Measurements from ENCODE around the gene MALT1.
"Not testable (repeated sequence)": the region's sequence is repeated elsewhere in the genome, so short reads cannot be mapped to it uniquely, and the experiment has no call there.

DNA sequence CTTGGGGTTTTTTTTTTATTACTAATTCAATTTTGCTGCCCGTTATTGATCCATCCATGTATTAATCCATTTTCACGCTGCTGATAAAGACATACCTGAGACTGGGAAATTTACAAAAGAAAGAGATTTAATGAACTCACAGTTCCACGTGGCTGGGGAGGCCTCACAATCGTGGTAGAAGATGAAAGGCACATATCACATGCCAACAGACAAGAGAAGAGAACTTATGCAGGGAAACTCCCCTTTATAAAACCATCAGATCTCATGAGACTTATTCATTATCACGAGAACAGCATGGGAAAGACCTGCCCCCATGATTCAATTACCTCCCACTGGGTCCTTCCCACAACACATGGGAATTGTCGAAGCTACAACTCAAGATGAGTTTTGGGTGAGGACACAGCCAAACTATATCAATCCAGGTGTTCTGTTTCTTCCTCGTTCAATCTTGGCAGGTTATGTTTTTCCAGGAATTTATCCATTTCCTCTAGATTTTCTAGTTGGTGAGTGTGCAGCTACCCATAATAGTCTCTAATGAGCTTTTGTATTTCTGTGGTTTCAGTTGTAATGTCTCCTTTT is 18.0 kb upstream of the MALT1 start:
- TF ChIP-seq, protein P1, sequence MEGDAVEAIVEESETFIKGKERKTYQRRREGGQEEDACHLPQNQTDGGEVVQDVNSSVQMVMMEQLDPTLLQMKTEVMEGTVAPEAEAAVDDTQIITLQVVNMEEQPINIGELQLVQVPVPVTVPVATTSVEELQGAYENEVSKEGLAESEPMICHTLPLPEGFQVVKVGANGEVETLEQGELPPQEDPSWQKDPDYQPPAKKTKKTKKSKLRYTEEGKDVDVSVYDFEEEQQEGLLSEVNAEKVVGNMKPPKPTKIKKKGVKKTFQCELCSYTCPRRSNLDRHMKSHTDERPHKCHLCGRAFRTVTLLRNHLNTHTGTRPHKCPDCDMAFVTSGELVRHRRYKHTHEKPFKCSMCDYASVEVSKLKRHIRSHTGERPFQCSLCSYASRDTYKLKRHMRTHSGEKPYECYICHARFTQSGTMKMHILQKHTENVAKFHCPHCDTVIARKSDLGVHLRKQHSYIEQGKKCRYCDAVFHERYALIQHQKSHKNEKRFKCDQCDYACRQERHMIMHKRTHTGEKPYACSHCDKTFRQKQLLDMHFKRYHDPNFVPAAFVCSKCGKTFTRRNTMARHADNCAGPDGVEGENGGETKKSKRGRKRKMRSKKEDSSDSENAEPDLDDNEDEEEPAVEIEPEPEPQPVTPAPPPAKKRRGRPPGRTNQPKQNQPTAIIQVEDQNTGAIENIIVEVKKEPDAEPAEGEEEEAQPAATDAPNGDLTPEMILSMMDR (conservative IDR thresholded peaks at IDR 0.05), result not testable (repeated sequence)
- TF ChIP-seq ZFX (IDR thresholded peaks at IDR 0.05), result not testable (repeated sequence)

All from C4-2B (cell line).